HG02981 (cell line): ENCODE measurements around the gene TMEM209.
"Not testable (repeated sequence)": the region's sequence is repeated elsewhere in the genome, so short reads cannot be mapped to it uniquely, and the experiment has no call there.

ENCODE experiments used
- ATAC-seq: cut with Tn5 transposase; IDR thresholded peaks from one replicate; pipeline ENCODE4 v1.9.1; 2021; ENCODE audit warnings: mild to moderate bottlenecking, moderate library complexity; ENCODE audit not compliant: unreplicated experiment

TMEM209 gene

DNA sequence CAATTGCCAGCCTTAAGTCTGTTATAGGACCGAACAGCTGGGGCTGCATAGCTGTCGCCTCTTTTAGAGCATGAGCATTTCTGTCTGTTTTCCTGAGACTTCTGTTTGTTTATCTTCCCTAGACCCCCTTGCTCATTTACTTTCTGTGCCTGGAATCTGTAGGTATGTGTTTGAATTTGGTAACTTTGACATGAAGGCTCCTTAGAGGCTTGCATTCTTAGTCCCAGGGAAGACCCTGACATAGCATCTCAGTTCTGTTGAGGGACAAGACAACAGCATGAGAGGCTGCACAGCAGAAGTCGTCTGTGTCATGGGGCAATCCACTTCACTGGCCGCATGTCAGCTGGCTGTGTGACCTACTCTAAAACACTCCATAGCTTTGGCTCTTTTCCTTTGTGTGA, 76.2 kb downstream of the TMEM209 start:
- ATAC-seq, result no peak

DNA sequence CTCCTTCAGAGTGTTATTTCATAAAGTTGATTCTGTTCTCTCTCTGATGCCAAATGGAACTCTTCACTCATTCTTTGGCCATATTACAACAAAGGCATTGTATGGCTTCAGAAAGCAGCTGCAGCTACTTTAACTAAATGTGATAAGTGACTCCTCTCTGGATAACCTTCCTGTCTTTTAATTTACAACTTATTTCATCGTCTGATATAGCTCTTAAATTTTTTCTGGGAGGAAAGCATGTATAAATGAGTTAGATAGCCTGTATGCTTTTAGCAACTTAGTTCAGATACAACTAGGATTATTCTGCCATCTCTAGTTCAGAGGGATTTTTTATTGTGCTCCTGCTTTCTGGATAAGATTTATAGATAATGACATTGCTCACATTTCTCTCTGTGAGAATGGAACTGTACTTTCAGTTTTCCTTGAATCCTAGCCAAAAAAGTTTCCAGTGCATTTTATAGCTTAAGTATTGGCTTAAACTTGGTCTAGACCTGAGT, 77.3 kb downstream of the TMEM209 start:
- no peak for ATAC-seq

DNA sequence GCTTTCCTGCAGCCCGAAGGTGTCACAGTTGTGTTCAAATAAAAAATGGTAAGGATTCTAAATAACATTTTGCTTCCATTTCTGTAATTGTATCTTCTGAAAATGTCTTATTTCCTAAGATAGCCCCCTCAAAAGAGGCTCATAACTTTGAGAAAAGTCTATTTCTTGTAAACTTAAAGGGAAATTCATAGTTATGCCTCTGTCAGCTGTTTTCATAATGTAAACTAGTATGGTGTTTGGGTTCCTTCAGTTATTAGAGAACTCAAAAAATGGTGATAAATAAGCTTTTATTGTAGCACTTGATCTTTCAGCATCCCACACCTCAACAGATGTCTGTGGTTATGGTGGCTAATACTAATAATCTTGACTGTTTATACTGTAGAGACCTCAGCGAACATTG, 77.8 kb downstream of the TMEM209 start:
- ATAC-seq, result no peak

DNA sequence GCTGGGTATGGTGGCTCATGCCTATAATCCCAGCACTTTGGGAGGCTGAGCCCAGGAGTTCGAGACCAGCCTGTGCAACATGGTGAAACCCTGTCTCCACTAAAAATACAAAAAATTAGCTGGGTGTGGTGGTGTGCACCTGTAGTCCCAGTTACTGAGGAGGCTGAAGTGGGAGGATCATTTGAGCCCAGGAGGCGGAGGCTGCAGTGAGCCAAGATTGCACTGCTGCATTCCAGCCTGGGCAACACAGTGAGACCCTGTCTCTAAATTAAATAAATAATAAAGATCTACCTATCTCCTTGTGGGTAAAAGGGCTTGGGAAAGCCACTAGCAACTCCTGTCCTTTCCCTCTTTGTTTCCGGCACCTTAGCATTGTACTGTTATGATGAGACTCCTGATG, 78.4 kb downstream of the TMEM209 start:
- not testable (repeated sequence) for ATAC-seq

DNA sequence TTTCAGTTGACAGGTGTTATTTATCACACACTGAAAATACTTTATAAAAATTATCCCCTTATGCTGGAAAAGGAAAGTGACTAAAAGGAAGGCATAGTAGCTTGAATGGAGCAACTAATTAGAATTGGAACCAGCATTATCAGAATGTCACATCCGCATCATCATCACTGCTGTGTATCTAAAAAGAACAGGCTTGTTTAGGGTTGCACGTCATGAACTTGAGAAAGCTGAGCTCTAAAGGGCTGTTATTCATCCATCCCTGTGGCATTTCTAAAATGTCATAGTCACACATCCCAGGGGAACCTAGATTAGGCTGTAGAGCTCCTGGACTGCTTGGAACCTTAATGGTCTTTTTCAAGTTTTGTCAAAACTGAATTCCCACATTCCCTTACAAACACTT, 80.5 kb downstream of the TMEM209 start:
- no peak for ATAC-seq

DNA sequence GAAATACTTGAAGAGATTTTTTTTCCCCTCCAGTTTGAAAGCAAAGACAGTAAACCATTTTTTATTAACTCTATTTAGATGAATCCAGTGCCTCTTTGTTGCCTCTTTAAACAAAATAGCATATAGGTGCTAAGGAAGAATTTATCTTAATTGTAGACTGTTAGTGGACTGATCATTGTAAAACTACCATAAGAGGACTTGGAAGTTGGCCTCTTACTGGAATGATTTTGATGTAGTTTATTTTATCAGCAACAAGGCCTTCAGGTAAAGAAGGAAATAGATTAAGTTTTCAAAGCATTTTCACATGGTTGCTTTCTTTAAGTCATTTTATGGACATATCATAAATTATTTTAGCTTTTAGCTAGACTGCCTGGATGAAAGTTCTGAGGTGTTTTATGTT, 81.7 kb downstream of the TMEM209 start:
- ATAC-seq, result no peak

DNA sequence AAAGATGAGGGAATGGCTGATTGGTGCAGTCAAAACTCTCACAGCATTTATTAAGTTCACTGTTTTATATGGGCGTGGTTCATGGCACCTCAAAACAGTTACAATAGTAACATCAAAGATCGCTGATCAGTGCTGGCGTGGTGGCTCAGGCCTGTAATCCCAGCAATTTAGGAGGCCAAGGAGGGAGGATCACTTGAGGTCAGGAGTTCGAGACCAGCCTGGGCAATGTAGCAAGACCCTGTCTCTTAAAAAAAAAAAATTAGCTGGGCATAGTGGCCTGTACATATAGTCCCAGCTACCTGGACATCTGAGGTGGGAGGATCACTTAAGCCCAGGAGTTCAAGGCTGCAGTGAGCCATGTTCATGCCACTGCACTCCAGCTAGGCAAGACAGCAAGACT, 86.4 kb downstream of the TMEM209 start:
- no peak for ATAC-seq

DNA sequence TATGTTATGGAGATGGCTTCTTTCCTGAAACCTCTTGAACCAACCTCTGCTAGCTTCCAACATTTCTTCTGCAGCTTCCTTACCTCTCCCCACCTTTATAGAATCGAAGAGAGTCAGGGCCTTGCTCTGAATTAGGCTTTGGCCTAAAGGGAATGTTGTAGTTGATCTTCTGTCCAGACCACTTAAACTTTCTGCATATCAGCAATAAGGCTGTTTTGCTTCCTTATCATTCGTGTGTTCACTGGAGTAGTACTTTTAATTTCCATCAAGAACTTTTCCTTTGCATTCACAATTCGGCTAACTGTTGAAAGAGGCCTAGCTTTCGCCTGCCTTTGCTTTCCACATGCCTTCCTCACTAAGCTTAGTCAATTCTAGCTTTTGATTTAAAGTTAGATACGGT, 86.9 kb downstream of the TMEM209 start:
- no peak for ATAC-seq

DNA sequence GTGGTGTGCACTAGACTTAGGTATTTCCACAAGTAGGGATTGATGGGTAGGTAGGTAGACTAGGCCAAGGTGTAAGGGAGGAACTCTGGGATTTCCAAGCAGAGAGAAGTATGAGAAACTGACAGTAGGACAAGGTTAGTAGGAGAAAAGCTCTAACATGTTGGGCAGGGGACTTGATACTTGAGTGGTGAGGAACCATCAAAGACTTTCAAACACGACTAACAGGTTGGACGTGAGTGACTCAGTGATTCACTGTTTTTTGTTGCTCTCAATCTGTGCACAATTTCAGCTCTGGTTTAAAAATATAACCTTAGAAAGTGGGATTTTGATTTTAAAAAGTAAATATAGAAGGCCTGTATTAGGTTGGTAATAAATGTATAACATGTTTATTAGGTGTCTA, 90.4 kb downstream of the TMEM209 start:
- ATAC-seq, result no peak
